Panc1 (cell line): ENCODE data around the gene MOB3C. TPM values are rescaled to one million over a fixed set of nuclear protein-coding genes. Genes with fewer than 3 reads are reported as not detected.

ENCODE experiments used
- ATAC-seq: fragments of 200-7000 bp; cut with Tn5 transposase; 2 replicates; pipeline ENCODE4 v1.9.1; 2020; ENCODE audit warnings: mild to moderate bottlenecking, moderate library complexity
- BruUV-seq: library from RNA; stranded (reverse); fragments of 400-500 nt; replicated peaks from 2 replicates; lab custom pipeline; 2021; lab: Mats Ljungman, UMichigan
- CTCF ChIA-PET: fragments of 300-600 bp; sonication (Branson Sonifier 250); formaldehyde crosslinking; loops from one replicate; lab custom pipeline; 2022; ENCODE audit warnings: antibody characterized with exemption; lab: Charles Lee
- POLR2A ChIA-PET: fragments of 300-600 bp; sonication (Branson Sonifier 250); formaldehyde crosslinking; loops from one replicate; lab custom pipeline; 2022; ENCODE audit warnings: antibody characterized with exemption; lab: Charles Lee
- DNase-seq: peaks from one replicate; pipeline ENCODE4 v3.0.0-alpha.2; 2010; ENCODE audit warnings: low read depth, low spot score
- H3K27ac ChIP-seq: 2 replicates; pipeline ENCODE4 v1.5.1; 2011; ENCODE audit warnings: mild to moderate bottlenecking, low read length, inconsistent platforms
- H3K27me3 ChIP-seq: fragments of 200-500 bp; sonication (Bioruptor generic); 2 replicates; pipeline ENCODE4 v1.6.0; 2014; ENCODE audit warnings: low read length, inconsistent platforms; ENCODE audit not compliant: control insufficient read depth, insufficient read depth
- H3K36me3 ChIP-seq: fragments of 200-500 bp; sonication (Bioruptor generic); 2 replicates; pipeline ENCODE4 v1.5.1; 2014; ENCODE audit warnings: inconsistent platforms, mild to moderate bottlenecking, low read length, moderate library complexity; ENCODE audit not compliant: control insufficient read depth, insufficient read depth
- H3K4me1 ChIP-seq: 2 replicates; pipeline ENCODE4 v1.5.1; 2011; ENCODE audit warnings: inconsistent platforms, mild to moderate bottlenecking, low read length, moderate library complexity; ENCODE audit not compliant: control insufficient read depth, insufficient read depth
- H3K4me3 ChIP-seq, 2 experiments: 2 replicates each; pipeline ENCODE4 v1.5.1; 2011 to 2012; ENCODE audit warnings: low read depth in 2 of 2, low read length in 2 of 2, mild to moderate bottlenecking in 2 of 2, inconsistent platforms in 1 of 2, moderate library complexity in 1 of 2
- H3K9me3 ChIP-seq: fragments of 200-500 bp; sonication (Bioruptor generic); 2 replicates; pipeline ENCODE4 v1.5.1; 2014; ENCODE audit warnings: low read depth, mild to moderate bottlenecking, inconsistent platforms, low read length, moderate library complexity; ENCODE audit not compliant: control insufficient read depth, insufficient read depth
- POLR2AphosphoS5 ChIP-seq: IDR thresholded peaks from 2 replicates; pipeline ENCODE4 v1.6.1; 2012; ENCODE audit warnings: mild to moderate bottlenecking, low read depth, low read length, moderate library complexity
- SIN3A ChIP-seq: IDR thresholded peaks from 2 replicates; pipeline ENCODE4 v1.6.1; 2012; ENCODE audit warnings: low read depth, mild to moderate bottlenecking, low read length, moderate library complexity, borderline replicate concordance; ENCODE audit not compliant: insufficient read depth
- TCF7L2 ChIP-seq: IDR thresholded peaks from 2 replicates; pipeline ENCODE4 v1.6.1; 2011; ENCODE audit warnings: mild to moderate bottlenecking, low read depth, low read length, inconsistent platforms
- in situ Hi-C: cut with HindIII; loops from 2 replicates; pipeline ENCODE4 v1.10.0; 2016; ENCODE audit warnings: low sequenced_read_pairs, low pct_unique_long_range_greater_than_20kb
- intact Hi-C: fragments of 100-400 bp; cut with micrococcal nuclease; formaldehyde crosslinking; loops from one replicate; pipeline ENCODE4 v1.10.0; 2022; ENCODE audit not compliant: unreplicated experiment
- total RNA-seq: library from RNA; stranded (reverse); gene quantifications from one replicate; pipeline ENCODE4 v1.2.1, GENCODE V29; 2021; ENCODE audit not compliant: unreplicated experiment
- TF ChIP-seq, protein P1 (sequence below): fragments of 450-650 bp; IDR thresholded peaks from 2 replicates; pipeline ENCODE4 v1.5.1; 2017; ENCODE audit warnings: mild to moderate bottlenecking
- TF ChIP-seq, protein P2 (sequence below), 2 experiments: IDR thresholded peaks; 2 replicates each; pipeline ENCODE4 v1.6.1; 2011 to 2012; ENCODE audit warnings: low read depth in 2 of 2, control low read depth in 1 of 2, low read length in 1 of 2, mild to moderate bottlenecking in 1 of 2, moderate library complexity in 1 of 2; ENCODE audit not compliant: insufficient read depth in 1 of 2

Gene MOB3C
- total RNA-seq, 1 experiment from 2014 or later, result 10.5 TPM

DNA sequence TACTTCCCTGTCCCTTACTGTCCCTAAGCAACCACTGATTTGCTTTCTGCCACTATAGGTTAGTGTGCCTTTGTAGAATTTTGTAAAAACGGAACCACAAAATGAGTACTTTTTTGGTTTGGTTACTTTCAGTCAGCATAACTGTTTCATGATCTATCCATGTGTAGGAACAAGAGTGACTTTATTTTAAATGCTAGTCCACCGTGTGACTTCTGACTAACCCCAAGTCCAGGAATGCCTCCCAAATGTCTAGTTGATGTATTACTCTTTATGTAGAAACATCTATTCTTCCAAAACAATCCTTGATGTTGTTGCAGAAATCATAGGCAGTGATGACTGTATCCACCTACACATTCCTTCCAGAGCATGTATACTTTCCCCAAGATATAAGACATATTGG lies 30.2 kb upstream of the MOB3C start:
- no peak overlapping the region for H3K4me3 ChIP-seq
- BruUV-seq, result no TSS peak
- ChIA-PET CTCF (no interaction called here), POLR2A (interaction anchor here (0.6 kb wide), 1 partner anchor 21 kb away, joined by 4 read pairs; no protein-coding TSS in a partner anchor)
- H3K27me3 ChIP-seq, result no peaks in the 10 kb centered on the region
- ATAC-seq (no peak), DNase-seq (no peak)
- TF ChIP-seq, protein P1, sequence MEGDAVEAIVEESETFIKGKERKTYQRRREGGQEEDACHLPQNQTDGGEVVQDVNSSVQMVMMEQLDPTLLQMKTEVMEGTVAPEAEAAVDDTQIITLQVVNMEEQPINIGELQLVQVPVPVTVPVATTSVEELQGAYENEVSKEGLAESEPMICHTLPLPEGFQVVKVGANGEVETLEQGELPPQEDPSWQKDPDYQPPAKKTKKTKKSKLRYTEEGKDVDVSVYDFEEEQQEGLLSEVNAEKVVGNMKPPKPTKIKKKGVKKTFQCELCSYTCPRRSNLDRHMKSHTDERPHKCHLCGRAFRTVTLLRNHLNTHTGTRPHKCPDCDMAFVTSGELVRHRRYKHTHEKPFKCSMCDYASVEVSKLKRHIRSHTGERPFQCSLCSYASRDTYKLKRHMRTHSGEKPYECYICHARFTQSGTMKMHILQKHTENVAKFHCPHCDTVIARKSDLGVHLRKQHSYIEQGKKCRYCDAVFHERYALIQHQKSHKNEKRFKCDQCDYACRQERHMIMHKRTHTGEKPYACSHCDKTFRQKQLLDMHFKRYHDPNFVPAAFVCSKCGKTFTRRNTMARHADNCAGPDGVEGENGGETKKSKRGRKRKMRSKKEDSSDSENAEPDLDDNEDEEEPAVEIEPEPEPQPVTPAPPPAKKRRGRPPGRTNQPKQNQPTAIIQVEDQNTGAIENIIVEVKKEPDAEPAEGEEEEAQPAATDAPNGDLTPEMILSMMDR, result no peak
- no peak for TF ChIP-seq POLR2AphosphoS5
- in situ Hi-C loops (no loop called here), intact Hi-C loops (no loop called here)
- H3K4me1 ChIP-seq, result peaks cover 29% of the 10 kb centered on the region
- H3K36me3 ChIP-seq, result no peaks in the 10 kb centered on the region
- H3K27ac ChIP-seq, result peak overlapping the region; percentile 30; the same call in 1 of the 2 replicates
- H3K9me3 ChIP-seq, result no peaks in the 10 kb centered on the region

DNA sequence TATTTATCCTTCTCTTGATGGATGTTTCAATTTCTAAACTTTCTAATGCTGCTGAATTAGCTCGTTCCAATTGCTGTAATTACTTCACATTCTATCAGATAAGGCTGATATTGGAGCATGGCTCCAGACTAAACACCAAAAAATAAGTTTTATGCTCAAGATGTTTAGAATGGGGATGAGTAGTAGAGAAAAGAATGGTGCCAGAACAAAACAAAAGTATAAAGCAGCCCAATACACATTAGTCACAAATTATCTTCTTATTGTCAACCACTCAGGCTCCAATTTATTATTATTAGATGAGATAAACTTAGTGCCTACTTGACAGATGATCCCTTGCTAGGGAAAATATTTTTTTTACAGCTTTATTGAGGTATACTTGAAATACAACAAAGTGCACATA lies 29.7 kb upstream of the MOB3C start:
- in situ Hi-C loops (no loop called here), intact Hi-C loops (no loop called here)
- ATAC-seq, result no peak
- Histone ChIP-seq H3K4me1 (peaks cover 32% of the 10 kb centered on the region), H3K9me3 (no peaks in the 10 kb centered on the region), H3K36me3 (no peaks in the 10 kb centered on the region), H3K4me3 (no peak overlapping the region), H3K27ac (peak overlapping the region; percentile 29; the same call in 1 of the 2 replicates), H3K27me3 (no peaks in the 10 kb centered on the region)
- BruUV-seq, result no TSS peak
- TF ChIP-seq POLR2AphosphoS5, result no peak
- no peak for TF ChIP-seq SIN3A
- TF ChIP-seq, protein P1, result no peak
- no peak for TF ChIP-seq TCF7L2
- TF ChIP-seq, protein P2, sequence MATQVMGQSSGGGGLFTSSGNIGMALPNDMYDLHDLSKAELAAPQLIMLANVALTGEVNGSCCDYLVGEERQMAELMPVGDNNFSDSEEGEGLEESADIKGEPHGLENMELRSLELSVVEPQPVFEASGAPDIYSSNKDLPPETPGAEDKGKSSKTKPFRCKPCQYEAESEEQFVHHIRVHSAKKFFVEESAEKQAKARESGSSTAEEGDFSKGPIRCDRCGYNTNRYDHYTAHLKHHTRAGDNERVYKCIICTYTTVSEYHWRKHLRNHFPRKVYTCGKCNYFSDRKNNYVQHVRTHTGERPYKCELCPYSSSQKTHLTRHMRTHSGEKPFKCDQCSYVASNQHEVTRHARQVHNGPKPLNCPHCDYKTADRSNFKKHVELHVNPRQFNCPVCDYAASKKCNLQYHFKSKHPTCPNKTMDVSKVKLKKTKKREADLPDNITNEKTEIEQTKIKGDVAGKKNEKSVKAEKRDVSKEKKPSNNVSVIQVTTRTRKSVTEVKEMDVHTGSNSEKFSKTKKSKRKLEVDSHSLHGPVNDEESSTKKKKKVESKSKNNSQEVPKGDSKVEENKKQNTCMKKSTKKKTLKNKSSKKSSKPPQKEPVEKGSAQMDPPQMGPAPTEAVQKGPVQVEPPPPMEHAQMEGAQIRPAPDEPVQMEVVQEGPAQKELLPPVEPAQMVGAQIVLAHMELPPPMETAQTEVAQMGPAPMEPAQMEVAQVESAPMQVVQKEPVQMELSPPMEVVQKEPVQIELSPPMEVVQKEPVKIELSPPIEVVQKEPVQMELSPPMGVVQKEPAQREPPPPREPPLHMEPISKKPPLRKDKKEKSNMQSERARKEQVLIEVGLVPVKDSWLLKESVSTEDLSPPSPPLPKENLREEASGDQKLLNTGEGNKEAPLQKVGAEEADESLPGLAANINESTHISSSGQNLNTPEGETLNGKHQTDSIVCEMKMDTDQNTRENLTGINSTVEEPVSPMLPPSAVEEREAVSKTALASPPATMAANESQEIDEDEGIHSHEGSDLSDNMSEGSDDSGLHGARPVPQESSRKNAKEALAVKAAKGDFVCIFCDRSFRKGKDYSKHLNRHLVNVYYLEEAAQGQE (IDR thresholded peaks at IDR 0.05; ENCODE audit: insufficient read depth in 1 of 2, low read depth in 2 of 2, low read length in 1 of 2), result no peak
- CTCF ChIA-PET, result no interaction called here
- no peak for DNase-seq
- POLR2A ChIA-PET, result no interaction called here
